Measurements from ENCODE around the gene OR2A42. TPM values are rescaled to one million over a fixed set of nuclear protein-coding genes. Genes with fewer than 3 reads are reported as not detected.
"Not testable (repeated sequence)": the region's sequence is repeated elsewhere in the genome, so short reads cannot be mapped to it uniquely, and the experiment has no call there.

Gene OR2A42
- total RNA-seq, 1 donor from 2014 or later = not detected

- ATAC-seq; DNase-seq (ENCODE audit: missing footprints); intact Hi-C loops (cut with DNase I): not testable (repeated sequence)
Observed at GRCh38 chr7:144231027-144231426, 8.4 kb downstream of the OR2A42 start.

- intact Hi-C loops (cut with DNase I); DNase-seq (ENCODE audit: missing footprints); ATAC-seq: not testable (repeated sequence)
Observed at GRCh38 chr7:144228810-144229209, 10.6 kb downstream of the OR2A42 start.

- ATAC-seq; DNase-seq (ENCODE audit: missing footprints); intact Hi-C loops (cut with DNase I): not testable (repeated sequence)
Observed at GRCh38 chr7:144226866-144227265, 12.5 kb downstream of the OR2A42 start.

- ATAC-seq; intact Hi-C loops (cut with DNase I); DNase-seq (ENCODE audit: missing footprints): not testable (repeated sequence)
Observed at GRCh38 chr7:144223675-144224074, 15.7 kb downstream of the OR2A42 start.

- ATAC-seq; intact Hi-C loops (cut with DNase I); DNase-seq (ENCODE audit: missing footprints): not testable (repeated sequence)
Observed at GRCh38 chr7:144220531-144220930, 18.9 kb downstream of the OR2A42 start.

GRCh38 chr7:144219149-144219548, 20.3 kb downstream of the OR2A42 start:
- ATAC-seq; intact Hi-C loops (cut with DNase I); DNase-seq (ENCODE audit: missing footprints): not testable (repeated sequence)

GRCh38 chr7:144218581-144218980, 20.8 kb downstream of the OR2A42 start:
- DNase-seq (ENCODE audit: missing footprints) = peak; percentile 18
- ATAC-seq = peak; percentile 33
- intact Hi-C loops (cut with DNase I) = not testable (repeated sequence)

- intact Hi-C loops (cut with DNase I); DNase-seq (ENCODE audit: missing footprints): not testable (repeated sequence)
- ATAC-seq = peak; percentile 7
Observed at GRCh38 chr7:144217200-144217599, 22.2 kb downstream of the OR2A42 start.

GRCh38 chr7:144205306-144205705, 34.1 kb downstream of the OR2A42 start:
- ATAC-seq; DNase-seq (ENCODE audit: missing footprints); intact Hi-C loops (cut with DNase I): not testable (repeated sequence)

GRCh38 chr7:144203086-144203485, 36.3 kb downstream of the OR2A42 start:
- DNase-seq (ENCODE audit: missing footprints); ATAC-seq: not testable (repeated sequence)

GRCh38 chr7:144201978-144202377, 37.4 kb downstream of the OR2A42 start:
- DNase-seq (ENCODE audit: missing footprints); ATAC-seq; intact Hi-C loops (cut with DNase I): not testable (repeated sequence)

More at GRCh38 chr7:144203086-144203485, 36.3 kb downstream of the OR2A42 start:
- intact Hi-C loops (cut with DNase I) = not testable (repeated sequence)

GRCh38 chr7:144198934-144199333, 40.5 kb downstream of the OR2A42 start:
- ATAC-seq; intact Hi-C loops (cut with DNase I): not testable (repeated sequence)

GRCh38 chr7:144195212-144195872, 44.1 kb downstream of the OR2A42 start, which contains the start of gene ARHGEF35:
TSS of gene ARHGEF35 (minus strand) at chr7:144195833. CDS start at chr7:144188383, 7,450 bp downstream.
- intact Hi-C loops (cut with DNase I); DNase-seq (ENCODE audit: missing footprints): not testable (repeated sequence)
- peak; percentile 69 for ATAC-seq

More at GRCh38 chr7:144198934-144199333, 40.5 kb downstream of the OR2A42 start:
- DNase-seq (ENCODE audit: missing footprints) = not testable (repeated sequence)

GRCh38 chr7:144194453-144194852, 45.0 kb downstream of the OR2A42 start:
- ATAC-seq; DNase-seq (ENCODE audit: missing footprints); intact Hi-C loops (cut with DNase I): not testable (repeated sequence)

- ATAC-seq; DNase-seq (ENCODE audit: missing footprints); intact Hi-C loops (cut with DNase I): not testable (repeated sequence)
Observed at GRCh38 chr7:144193782-144194181, 45.6 kb downstream of the OR2A42 start.

GRCh38 chr7:144188578-144189171, 50.7 kb downstream of the OR2A42 start:
- intact Hi-C loops (cut with DNase I); DNase-seq (ENCODE audit: missing footprints); ATAC-seq: not testable (repeated sequence)

- ATAC-seq; intact Hi-C loops (cut with DNase I); DNase-seq (ENCODE audit: missing footprints): not testable (repeated sequence)
Observed at GRCh38 chr7:144187848-144188247, 51.6 kb downstream of the OR2A42 start.

- intact Hi-C loops (cut with DNase I); DNase-seq (ENCODE audit: missing footprints); ATAC-seq: not testable (repeated sequence)
Observed at GRCh38 chr7:144183166-144183565, 56.2 kb downstream of the OR2A42 start, which contains the start of gene CTAGE4. TSS of gene CTAGE4 (plus strand) at chr7:144183466. CDS start at chr7:144183504, 38 bp downstream.

- ATAC-seq; intact Hi-C loops (cut with DNase I); DNase-seq (ENCODE audit: missing footprints): not testable (repeated sequence)
Observed at GRCh38 chr7:144179165-144179479, 60.3 kb downstream of the OR2A42 start.

Measured in Right ventricle myocardium inferior (tissue), 1 donor.